Measurements from ENCODE around the gene FLRT2. TPM values are rescaled to one million over a fixed set of nuclear protein-coding genes. Genes with fewer than 3 reads are reported as not detected.

FLRT2 gene
- total and polyA plus RNA-seq, 2 experiments from 2014 or later: 40.0 to 94.1 TPM

DNA sequence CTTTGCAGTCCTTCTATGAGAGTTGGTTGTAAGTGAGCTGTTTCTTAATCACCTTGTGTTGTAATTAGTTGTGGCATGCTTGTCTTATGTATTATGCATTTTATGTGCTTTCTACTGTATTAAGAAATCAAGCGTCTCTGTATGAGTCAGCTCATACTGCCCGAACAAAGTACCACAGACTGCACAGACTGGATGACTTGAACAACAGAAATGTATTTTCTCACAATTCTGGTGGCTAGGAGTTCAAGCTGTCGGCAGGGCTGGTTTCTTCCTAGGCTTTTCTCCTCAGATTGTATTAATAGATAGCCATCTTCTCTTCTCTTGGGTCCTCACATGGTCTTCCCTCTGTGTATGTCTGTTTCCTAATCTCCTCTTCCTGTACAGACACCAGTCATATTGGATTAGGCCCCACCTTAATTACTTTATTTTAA lies 77.7 kb downstream of the FLRT2 start:
- in situ Hi-C loops (cut with MboI): no loop called here
- peak overlapping the region; percentile 41 for H3K9ac ChIP-seq

DNA sequence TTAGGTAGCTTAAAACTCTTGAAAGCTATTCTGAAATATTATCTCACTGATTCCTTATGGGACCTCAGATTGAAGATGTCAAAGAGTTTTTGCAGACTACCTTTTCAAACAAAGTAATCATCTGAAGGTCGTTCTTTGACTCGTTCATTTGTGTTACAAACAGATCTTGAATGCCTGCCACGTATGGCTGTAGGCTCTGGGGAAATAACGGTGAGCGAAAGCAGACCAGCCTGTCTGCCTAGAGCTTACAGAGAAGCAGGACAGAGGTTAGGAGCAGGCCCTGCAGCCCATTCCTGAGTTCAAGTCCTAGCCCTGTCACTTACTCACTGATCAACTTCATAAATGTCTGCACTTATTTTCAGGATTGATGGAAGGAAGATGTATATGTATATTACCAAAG lies 83.6 kb downstream of the FLRT2 start:
- Histone ChIP-seq H3K9me2 (ENCODE audit: insufficient read depth) (no peaks in the 10 kb centered on the region), H3K9ac (no peak overlapping the region), H3K4me1 (ENCODE audit: insufficient read depth) (peaks cover 11% of the 10 kb centered on the region), H3K36me3 (ENCODE audit: low read depth) (peaks cover 6% of the 10 kb centered on the region; the same call in 1 of the 2 replicates), H4K20me1 (ENCODE audit: insufficient read depth) (no peaks in the 10 kb centered on the region), H3K27ac (no peak overlapping the region), H3K79me2 (ENCODE audit: insufficient read depth) (peaks cover 78% of the 10 kb centered on the region), H3K9me3 (ENCODE audit: low read depth) (no peaks in the 10 kb centered on the region), H2AFZ (no peak overlapping the region), H3K4me3 (no peak overlapping the region), H3F3A (ENCODE audit: insufficient read depth) (peaks cover 22% of the 10 kb centered on the region), H3K27me3 (replicated peaks; ENCODE audit: insufficient read depth) (no peaks in the 10 kb centered on the region), H3K4me2 (ENCODE audit: unreplicated experiment) (no peak overlapping the region)
- no peak for DNase-seq
- TF ChIP-seq EZH2phosphoT487 (IDR thresholded peaks at IDR 0.05; ENCODE audit: insufficient read depth, low read depth): no peak
- TF ChIP-seq EZH2 (IDR thresholded peaks at IDR 0.05; ENCODE audit: insufficient read depth, poor library complexity, severe bottlenecking): no peak
- in situ Hi-C loops (cut with MboI): no loop called here
- WGBS, 2 experiments (ENCODE audit: low coverage in 1 of 2, low lambda C conversion rate in 2 of 2, missing lambda C conversion rate in 2 of 2): 87 to 90% methylated on average over 5 of the region's 5 CpGs

More for the DNA sequence above, 77.7 kb downstream of the FLRT2 start:
- Histone ChIP-seq H3K27me3 (replicated peaks; ENCODE audit: insufficient read depth) (no peaks in the 10 kb centered on the region), H3K36me3 (ENCODE audit: low read depth) (0 out of 2 replicates have a peak, but pooled peaks cover 4% of the 10 kb centered on the region), H3K79me2 (ENCODE audit: insufficient read depth) (peaks cover 48% of the 10 kb centered on the region), H3K9me2 (ENCODE audit: insufficient read depth) (no peaks in the 10 kb centered on the region), H3K27ac (peak overlapping the region; percentile 84), H3K4me1 (ENCODE audit: insufficient read depth) (peaks cover 21% of the 10 kb centered on the region), H3K9me3 (ENCODE audit: low read depth) (no peaks in the 10 kb centered on the region), H3K4me3 (peak overlapping the region; percentile 38; the same call in 1 of the 2 replicates), H3F3A (ENCODE audit: insufficient read depth) (peaks cover 44% of the 10 kb centered on the region), H4K20me1 (ENCODE audit: insufficient read depth) (no peaks in the 10 kb centered on the region), H3K4me2 (ENCODE audit: unreplicated experiment) (peak overlapping the region; percentile 67), H2AFZ (no peak overlapping the region)
- WGBS, 2 experiments (ENCODE audit: low coverage in 1 of 2, low lambda C conversion rate in 2 of 2, missing lambda C conversion rate in 2 of 2): 0 to 2% methylated on average over 3 of the region's 3 CpGs
- no peak for TF ChIP-seq EZH2 (IDR thresholded peaks at IDR 0.05; ENCODE audit: insufficient read depth, poor library complexity, severe bottlenecking)
- peak; percentile 90 for TF ChIP-seq EZH2phosphoT487 (IDR thresholded peaks at IDR 0.05; ENCODE audit: insufficient read depth, low read depth)
- DNase-seq: peak; percentile 94

DNA sequence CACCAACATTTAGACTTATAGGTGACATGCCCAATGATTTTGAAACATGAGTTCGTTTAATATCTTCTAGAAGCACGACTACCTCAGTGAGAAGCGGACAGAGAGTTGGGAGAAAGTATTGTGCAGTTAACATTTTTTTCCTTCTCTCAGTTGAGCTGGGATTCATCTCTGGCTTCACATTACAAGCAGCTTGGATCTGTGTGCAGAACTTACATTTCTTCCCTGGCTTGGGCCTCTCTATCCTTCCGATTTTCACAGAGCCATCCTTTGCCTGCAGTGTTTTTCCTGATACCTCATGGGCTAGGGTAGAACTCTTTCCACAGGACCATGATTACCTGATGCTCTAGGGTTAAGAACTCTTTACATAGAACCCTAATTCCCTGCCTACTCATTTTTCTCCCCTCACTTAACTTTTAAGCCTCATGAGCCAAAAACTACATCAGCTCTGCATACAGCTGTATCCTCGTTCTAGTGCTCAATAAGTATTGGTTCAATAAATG lies 86.5 kb downstream of the FLRT2 start:
- Histone ChIP-seq H3K27me3 (replicated peaks; ENCODE audit: insufficient read depth) (no peaks in the 10 kb centered on the region), H4K20me1 (ENCODE audit: insufficient read depth) (no peaks in the 10 kb centered on the region; the same call in 1 of the 2 replicates), H3K4me2 (ENCODE audit: unreplicated experiment) (no peak overlapping the region), H3K9ac (no peak overlapping the region), H3K27ac (no peak overlapping the region), H3K9me2 (ENCODE audit: insufficient read depth) (no peaks in the 10 kb centered on the region), H3K36me3 (ENCODE audit: low read depth) (peaks cover 25% of the 10 kb centered on the region), H3K9me3 (ENCODE audit: low read depth) (no peaks in the 10 kb centered on the region), H2AFZ (no peak overlapping the region), H3K79me2 (ENCODE audit: insufficient read depth) (peaks cover 61% of the 10 kb centered on the region), H3F3A (ENCODE audit: insufficient read depth) (peaks cover 8% of the 10 kb centered on the region), H3K4me1 (ENCODE audit: insufficient read depth) (peaks cover 4% of the 10 kb centered on the region; the same call in 1 of the 2 replicates), H3K4me3 (no peak overlapping the region)
- in situ Hi-C loops (cut with MboI): no loop called here
- no peak for DNase-seq
- TF ChIP-seq EZH2 (IDR thresholded peaks at IDR 0.05; ENCODE audit: insufficient read depth, poor library complexity, severe bottlenecking): no peak
- TF ChIP-seq EZH2phosphoT487 (IDR thresholded peaks at IDR 0.05; ENCODE audit: insufficient read depth, low read depth): no peak
- WGBS, 2 experiments (ENCODE audit: low coverage in 1 of 2, low lambda C conversion rate in 2 of 2, missing lambda C conversion rate in 2 of 2): 93 to 95% methylated on average over 5 of the region's 5 CpGs

DNA sequence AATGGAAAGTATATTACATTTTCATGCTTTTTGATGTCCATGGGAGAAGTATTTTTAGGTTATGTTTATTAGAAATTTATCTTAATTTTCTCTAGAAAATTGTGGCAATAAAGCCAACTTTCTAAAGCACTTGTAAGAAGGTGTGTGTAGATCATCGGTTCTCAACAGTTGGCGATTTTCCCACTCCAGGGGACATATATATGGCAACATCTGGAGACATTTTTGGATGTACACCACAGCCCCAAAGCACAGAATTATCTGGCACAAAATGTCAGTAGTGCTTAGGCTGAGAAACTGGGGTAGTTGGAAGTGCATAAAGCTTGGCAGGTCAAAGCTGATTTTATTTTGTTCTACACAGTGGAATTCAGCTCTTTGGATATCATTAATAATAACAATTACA lies 86.9 kb downstream of the FLRT2 start:
- Histone ChIP-seq H3K27me3 (replicated peaks; ENCODE audit: insufficient read depth) (no peaks in the 10 kb centered on the region), H3K9me3 (ENCODE audit: low read depth) (no peaks in the 10 kb centered on the region), H3K4me3 (no peak overlapping the region), H3K27ac (no peak overlapping the region), H2AFZ (no peak overlapping the region), H4K20me1 (ENCODE audit: insufficient read depth) (no peaks in the 10 kb centered on the region; the same call in 1 of the 2 replicates), H3F3A (ENCODE audit: insufficient read depth) (peaks cover 8% of the 10 kb centered on the region), H3K36me3 (ENCODE audit: low read depth) (peaks cover 29% of the 10 kb centered on the region), H3K9me2 (ENCODE audit: insufficient read depth) (no peaks in the 10 kb centered on the region), H3K4me2 (ENCODE audit: unreplicated experiment) (no peak overlapping the region), H3K79me2 (ENCODE audit: insufficient read depth) (peaks cover 60% of the 10 kb centered on the region), H3K4me1 (ENCODE audit: insufficient read depth) (peaks cover 4% of the 10 kb centered on the region; the same call in 1 of the 2 replicates), H3K9ac (no peak overlapping the region)
- no peak for TF ChIP-seq EZH2 (IDR thresholded peaks at IDR 0.05; ENCODE audit: insufficient read depth, poor library complexity, severe bottlenecking)
- TF ChIP-seq EZH2phosphoT487 (IDR thresholded peaks at IDR 0.05; ENCODE audit: insufficient read depth, low read depth): no peak
- 44 to 57% methylated on average over 2 of the region's 2 CpGs for WGBS, 2 experiments (ENCODE audit: low coverage in 1 of 2, low lambda C conversion rate in 2 of 2, missing lambda C conversion rate in 2 of 2)
- in situ Hi-C loops (cut with MboI): no loop called here
- DNase-seq: no peak
